ENCODE data around the gene RASGRP3.
"Not testable (repeated sequence)": the region's sequence is repeated elsewhere in the genome, so short reads cannot be mapped to it uniquely, and the experiment has no call there.

RASGRP3 gene, protein sequence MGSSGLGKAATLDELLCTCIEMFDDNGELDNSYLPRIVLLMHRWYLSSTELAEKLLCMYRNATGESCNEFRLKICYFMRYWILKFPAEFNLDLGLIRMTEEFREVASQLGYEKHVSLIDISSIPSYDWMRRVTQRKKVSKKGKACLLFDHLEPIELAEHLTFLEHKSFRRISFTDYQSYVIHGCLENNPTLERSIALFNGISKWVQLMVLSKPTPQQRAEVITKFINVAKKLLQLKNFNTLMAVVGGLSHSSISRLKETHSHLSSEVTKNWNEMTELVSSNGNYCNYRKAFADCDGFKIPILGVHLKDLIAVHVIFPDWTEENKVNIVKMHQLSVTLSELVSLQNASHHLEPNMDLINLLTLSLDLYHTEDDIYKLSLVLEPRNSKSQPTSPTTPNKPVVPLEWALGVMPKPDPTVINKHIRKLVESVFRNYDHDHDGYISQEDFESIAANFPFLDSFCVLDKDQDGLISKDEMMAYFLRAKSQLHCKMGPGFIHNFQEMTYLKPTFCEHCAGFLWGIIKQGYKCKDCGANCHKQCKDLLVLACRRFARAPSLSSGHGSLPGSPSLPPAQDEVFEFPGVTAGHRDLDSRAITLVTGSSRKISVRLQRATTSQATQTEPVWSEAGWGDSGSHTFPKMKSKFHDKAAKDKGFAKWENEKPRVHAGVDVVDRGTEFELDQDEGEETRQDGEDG

DNA sequence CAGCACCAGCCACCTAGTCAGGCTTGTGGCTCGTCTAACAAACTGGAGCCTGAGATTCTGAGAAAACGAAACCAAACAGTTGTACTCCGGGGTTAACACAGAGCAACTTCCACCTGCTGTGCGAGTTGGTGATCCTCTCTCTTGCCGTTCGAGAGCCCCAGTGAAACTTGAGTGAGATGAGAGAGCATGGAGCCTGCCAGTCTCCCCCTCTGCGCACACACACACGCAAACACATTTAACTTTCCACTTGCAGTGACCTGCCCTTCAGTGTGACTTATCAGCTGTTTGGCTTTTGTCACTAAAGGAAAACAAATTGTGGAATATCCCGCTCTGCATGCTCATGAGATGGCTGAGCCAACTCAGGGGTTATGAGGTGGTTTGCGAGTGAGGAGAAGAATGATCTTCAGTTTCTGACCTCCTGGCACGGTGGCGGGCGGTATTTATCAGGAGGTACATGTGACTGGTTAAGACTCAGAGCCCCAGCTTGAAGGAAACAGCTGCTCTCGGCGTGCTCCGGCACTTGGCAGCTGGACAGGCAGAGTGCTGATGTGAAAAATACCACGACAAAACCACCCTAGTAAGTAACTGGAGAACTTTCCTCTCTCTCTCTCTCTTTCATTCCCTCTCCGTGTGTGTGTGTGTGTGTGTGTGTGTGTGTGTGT lies at the start of gene RASGRP3:
Gene RASGRP3 (plus strand): TSS at position 519 of the 662 bp plus-strand sequence. CDS start 38,488 bp downstream, outside the sequence.
- DNase-seq, result no peak

DNA sequence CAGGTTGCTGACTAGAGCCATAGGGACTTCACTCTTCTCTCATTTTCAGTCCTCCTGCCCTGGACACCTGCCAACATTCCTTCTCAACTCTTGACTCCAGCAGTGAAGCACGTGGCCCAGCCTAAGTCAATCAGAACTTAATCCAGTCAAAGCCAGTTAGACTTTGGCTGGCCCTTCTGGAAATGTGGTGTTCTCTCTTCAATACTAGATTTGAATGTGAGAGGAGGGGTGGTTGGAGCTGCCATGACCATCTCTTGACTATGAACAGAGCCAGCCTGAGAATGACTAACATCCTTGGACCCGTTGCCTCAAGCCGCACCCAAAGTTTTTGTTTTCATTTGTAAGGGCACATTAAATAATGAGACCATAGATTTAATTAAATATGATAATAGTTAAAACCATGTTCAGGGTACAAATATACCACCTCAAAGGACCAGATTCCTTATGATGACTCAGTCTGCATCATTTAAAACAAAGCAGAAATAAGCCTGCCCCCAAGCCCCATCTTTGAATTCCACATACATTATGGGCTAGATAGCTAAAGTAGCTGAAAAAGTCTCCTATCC lies 49.7 kb upstream of the RASGRP3 start:
- DNase-seq, result no peak

DNA sequence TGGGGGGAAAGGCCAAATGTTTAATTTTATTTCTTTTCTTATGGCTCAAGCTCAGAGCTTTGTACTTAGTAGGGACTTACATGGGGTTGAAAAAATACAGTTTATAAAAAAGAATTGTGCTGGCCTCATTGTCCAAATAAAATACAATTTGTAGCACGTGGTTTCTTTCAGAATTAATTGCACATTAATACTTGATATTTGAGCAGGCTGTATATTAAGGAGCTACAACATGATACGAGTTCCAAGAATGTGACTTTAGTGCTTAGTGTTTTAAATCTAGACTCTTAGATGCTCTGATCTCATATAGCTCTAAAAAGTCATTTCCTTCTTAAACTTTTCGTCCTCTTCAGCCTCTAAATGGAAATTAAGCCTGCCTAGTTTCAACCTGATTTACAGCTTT lies 46.4 kb upstream of the RASGRP3 start:
- no peak for DNase-seq

DNA sequence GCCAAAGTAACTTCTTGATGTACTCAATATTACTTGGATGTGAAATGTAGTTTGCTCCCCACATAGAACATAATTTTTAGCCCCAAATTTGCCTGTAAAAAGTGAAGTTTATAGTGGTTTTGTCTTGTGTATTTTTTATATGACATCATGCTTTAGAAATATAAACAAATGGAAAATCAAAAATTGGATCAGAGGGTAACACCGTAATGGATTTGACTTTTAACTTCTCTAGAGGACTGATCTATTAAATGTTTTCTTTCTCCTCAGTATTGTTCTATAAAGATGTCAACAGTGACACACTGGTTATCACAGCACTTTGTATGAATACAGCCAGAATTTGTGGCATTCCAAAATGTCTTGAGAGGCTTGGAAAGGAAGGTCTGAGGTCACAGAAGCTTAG lies 45.6 kb upstream of the RASGRP3 start:
- no peak for DNase-seq

DNA sequence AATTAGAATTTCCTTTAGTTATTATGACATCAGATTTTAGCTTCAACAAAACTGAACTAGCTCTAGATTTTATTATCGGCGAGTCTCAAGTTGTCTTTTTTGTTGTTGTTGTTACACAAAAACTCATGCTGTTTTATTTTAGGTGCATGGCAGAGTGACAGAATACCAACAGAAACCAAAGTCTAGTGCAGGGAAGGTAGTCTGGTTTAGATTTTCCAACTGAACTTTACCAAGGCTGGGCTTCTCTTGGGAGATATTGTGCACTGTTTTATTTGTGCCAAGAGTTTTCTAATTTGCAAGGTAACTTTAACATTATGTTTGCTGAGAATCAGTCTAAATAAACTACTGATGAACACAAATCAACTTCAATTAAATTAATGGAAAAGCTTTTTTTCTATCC lies 43.6 kb upstream of the RASGRP3 start:
- DNase-seq, result no peak

DNA sequence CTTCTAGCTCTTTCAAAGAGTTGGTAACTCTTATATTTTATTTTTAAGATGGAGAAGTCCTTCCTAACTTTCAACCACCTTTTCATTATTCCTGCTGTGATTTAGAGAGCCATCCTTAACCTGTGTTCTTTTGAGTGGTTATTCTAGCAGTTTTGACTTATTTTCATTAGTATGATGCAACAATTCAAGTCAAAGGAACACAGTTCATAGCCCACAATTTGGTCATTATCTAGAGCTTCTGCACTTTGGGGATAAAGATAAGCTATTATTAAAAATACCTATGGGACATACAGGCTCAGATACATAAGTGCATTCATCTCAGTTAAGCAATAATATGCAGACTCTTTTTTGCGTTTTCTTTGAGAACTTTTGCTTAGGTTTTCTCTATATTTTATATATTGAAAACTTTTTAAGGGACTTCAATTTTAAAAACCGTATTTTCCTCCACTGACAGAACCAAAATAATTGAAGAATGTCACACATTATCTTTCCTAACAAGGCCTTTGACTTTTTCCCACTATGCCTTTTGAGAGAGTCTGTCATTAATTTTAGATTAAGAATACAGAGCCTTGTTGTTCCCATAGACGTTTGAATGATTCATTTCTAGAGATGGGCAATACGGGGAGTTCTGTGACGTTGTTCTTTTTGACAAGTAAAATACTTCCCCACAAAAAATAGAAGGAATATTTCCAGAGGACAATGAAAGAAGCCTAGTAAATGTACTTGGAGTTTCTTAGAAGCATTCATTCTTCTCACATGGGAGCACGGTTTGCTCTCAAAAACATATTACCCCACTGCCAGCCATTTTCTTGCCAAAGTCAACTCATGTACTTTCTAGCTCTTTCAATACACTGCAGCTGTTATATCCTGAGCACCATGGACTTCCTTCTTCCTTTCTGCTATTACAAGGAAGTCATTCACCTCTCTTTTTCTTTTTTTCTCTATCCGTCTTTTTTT lies 42.9 kb upstream of the RASGRP3 start:
- DNase-seq, result no peak

DNA sequence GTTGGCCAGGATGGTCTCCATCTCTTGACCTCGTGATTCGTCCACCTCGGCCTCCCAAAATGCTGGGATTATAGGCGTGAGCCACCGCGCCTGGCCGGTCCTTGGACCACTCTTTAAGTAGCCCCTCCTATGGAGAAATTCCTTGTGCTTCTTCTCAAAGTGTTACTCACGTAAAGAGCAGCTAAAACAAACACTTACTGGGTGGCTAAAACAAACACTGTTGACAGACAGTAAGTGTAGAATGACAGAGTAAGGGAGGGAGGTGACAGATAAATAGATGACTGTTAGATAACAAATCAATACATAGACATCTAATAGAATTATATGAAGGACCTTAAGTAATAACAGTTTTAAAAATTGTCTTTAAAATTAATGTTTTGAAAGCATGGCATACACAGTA lies 40.9 kb upstream of the RASGRP3 start:
- DNase-seq, result no peak

DNA sequence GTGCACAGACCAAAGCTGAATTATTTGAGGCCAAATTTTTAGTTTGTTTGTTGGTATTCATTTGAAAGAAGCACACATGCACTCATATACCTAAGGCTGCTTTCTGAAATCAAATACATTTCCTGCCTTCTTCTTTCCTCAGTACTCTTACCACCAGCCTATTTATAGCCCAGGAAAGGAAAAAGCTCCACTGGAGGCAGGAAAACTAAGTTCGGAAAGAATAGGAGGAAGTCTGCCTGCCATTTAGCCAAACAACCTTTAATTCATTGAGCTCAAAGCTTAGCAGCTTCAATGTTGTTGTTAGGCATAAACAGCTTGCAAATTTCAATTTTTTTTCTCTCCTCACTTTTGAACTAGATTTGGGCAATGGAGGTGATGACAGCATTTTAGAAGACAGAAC lies 40.4 kb upstream of the RASGRP3 start:
- DNase-seq, result no peak

DNA sequence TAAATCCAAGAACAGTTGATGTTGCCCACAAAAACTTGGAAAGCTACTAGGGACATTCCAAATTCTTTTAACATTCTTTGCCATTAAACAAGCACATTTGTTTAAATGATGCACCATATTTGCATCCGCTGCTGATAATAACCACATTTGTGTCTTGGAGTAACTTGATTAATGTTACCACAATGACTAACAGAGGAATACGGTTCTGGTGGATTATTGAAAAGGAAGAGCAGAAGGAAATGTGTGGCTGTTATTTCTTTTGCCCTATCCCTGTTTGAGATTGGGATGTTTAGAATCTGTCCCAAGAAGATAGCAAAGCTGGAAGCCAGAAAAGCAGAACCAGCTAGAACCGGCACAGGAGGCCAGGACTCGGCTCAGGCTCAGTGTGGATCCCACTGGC lies 39.2 kb upstream of the RASGRP3 start:
- no peak for DNase-seq

DNA sequence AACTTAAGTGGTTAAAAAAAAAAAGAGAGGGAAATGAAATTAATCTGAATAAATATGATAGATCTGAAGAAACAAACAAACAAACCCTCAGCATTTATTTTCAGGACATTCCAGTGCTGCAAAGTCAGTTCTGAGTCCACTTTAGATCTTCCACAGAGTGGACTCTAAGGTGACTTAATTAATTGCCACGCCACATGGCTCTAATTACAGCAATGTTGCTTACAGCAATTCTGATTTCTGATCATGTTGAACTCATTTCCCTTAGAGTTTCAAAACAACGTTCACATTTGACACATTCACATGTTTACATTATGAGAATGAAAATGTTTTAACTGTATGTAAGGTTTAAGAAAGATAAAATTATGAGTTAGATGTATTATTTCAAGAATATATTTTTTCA lies 38.6 kb upstream of the RASGRP3 start:
- DNase-seq, result no peak

DNA sequence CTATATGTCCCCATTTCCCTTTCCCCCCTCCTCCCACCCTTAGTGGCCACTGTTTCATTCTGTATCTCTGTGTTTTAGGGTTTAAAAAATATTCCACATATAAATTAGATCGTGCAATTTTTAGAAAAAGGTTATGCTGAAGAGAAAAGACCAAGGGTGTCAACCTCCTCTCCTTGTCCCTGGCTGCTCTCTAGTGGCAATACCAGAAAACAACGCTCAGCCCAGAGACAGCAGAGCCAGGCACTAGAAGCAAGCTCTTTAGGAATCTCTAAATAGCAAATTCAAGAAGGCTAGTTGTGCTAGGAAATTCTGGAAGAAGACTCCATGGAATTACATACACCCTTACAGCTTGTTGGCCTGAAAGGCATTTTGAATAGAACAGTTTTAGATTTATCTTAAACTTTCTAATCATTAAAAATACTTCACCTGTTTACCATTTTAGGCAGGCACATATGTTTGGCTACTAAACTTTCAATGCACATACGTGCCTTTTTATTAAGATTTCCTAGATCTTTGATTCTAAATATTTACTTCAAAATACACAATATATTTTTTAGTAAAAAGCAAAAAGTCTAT lies 35.1 kb upstream of the RASGRP3 start:
- DNase-seq, result no peak

DNA sequence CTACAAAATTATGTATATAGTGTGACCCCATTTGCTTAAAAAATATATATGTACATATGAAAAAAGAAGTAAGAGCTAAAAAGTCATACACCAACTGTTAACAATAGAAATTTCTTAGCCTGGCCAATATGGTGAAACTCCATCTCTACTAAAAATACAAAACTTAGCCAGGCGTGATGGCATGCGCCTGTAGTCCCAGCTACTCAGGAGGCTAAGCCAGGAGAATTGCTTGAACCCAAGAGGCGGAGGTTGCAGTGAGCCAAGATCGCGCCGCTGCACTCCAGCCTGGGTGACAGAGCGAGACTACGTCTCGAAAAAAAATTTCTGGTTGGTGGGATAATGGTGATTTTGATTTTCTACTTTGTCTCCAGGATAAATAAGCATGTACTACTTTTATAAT lies 34.4 kb upstream of the RASGRP3 start:
- DNase-seq, result not testable (repeated sequence)

DNA sequence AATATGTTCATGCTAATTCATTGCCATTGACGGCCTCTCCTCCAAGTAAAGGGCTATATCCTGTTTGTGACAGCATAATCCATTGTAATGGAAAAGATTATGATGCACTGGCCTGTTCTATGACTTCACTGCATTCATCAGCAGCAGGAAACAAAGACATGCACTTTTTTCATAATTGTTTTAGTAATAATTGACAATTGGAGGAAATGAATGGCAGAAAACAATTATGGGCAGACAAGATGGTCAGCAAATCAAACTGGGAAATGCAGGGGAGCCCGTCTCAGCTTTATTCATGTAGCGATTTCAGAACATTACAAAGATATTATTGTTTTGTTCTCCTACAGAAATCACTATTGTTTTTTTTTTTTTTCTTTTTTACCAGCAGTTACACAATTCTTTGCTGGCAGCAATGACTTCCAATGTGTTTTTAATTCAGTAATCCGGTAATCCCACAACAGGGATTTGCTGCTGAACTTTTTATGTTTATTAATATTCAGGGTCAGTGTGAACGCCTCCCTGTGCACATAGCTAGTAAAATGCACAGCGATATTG lies 33.8 kb upstream of the RASGRP3 start:
- no peak for DNase-seq

DNA sequence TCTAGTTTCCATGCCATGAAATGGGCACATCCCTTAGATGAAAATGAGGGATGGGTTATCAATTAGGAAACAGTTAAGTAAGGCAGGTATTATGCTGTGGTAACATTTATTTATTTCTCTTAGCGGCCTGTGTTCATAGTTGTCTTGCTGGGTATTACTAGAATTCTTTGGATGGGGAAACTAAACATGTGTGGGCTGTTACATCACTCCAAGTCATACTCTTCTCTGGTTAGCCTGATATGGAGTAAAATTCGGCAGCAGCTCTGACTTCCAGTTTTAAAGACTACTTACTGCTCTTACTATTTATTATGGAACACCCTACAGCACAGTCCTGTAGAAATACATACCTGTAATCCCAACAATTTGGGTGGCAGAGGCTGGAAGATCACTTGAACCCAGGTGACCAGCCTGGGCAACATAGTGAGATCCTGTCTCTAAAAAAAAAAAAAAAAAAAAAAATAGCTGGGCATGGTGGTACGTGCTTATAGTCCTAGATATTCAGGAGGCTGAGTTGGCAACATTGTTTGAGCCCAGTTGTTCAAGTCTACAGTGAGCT lies 33.1 kb upstream of the RASGRP3 start:
- DNase-seq, result no peak

DNA sequence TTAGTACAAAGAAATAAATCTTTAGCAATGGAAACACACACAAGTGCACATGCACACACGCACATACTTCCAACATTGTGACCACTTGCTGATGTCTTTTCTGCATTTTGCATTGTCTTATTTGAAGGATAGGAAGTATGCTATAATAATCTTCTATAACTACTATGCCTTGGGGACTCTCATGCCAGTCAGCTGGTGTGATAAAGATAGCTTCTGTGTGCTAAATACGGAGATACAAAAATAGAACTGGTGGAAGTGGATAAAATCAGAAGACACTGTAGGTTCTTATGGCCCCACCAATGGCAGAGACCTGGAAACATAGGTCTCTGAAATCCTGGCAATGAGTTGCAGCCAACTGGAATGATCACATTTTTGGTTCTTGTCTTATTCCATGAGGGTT lies 31.5 kb upstream of the RASGRP3 start:
- DNase-seq, result no peak

DNA sequence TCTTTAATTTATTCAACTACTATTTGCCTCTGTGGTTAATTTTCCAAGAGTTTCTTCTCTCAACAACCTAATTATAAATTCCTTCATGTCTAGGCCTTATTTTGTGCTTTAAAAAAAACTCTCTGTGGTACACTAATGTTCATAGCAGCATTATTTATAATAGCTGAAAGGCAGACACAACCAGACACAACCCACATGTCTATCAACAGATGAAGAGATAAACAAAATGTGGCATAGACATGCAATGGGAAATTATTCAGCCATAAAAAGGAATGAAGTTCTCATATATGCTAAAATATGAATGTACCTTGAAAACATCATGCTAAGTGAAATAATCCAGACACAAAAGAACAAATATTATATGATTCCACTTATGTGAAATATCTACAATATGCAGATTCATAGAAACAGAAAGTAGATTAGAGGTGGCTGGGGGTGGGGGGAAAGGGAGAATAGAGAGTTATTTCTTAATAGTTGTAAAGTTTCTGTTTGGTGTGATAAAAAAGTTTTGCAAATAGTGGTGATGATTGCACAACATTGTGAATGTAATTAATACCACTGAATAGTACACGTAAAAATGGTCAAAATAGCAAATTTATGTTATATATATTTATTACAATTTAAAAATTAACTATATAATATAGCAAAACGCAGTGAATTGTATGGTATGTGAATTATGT lies 28.1 kb upstream of the RASGRP3 start:
- DNase-seq, result no peak

DNA sequence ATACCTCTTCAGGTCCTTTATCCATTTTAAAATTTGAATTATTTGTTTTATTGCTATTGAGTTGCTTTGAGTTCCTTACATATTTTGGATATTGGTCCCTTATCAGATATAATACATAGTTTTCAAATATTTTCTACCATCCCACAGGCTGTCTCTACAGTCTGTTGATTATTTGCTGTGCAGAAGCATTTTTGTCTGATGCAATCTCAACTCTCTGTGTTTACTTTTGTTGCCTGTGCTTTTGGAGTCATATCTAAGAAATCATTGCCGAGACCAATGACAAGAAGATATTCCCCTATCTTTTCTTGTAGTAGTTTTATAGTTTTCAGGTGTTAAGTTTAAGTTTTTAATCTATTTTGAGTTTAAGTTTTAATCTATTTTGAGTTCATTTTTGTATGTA lies 25.2 kb upstream of the RASGRP3 start:
- DNase-seq, result no peak

DNA sequence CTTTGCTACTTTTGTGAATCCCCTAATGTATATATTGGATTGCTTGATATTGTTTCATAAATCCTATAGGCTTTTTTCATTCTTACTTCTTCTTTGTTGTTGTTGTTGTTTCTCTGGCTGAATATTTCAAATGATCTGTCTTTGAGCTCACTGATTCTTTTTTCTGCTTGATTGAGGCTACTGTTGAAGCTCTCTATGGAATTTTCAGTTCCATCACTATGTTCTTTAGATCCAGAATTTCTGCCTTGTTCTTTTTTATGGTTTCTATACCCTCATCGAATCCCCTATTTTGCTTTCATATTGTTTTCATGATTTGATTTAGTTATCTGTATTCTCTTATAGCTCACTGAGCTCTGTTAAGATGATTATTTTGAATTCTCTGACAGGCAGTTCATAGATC lies 24.6 kb upstream of the RASGRP3 start:
- DNase-seq, result no peak

DNA sequence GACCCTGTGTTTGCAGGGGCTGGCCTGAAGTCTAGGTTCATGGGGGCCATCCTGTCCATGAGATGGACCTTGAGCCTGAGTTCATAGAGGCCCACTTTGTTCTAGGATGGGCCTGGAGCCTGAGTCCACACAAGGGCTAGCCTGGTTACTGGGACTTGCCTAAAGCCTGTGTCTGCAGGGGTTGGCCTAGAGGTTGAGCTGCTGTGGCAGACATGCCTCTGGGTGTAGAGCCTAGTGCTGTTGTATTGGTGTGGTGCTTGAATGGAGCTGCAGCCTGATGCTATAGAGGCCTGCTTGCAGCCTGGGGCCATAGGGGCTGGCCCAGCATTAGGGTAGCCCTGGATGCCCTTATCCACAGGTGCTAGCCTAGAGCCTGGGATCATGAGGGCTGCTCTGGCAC lies 23.9 kb upstream of the RASGRP3 start:
- no peak for DNase-seq

DNA sequence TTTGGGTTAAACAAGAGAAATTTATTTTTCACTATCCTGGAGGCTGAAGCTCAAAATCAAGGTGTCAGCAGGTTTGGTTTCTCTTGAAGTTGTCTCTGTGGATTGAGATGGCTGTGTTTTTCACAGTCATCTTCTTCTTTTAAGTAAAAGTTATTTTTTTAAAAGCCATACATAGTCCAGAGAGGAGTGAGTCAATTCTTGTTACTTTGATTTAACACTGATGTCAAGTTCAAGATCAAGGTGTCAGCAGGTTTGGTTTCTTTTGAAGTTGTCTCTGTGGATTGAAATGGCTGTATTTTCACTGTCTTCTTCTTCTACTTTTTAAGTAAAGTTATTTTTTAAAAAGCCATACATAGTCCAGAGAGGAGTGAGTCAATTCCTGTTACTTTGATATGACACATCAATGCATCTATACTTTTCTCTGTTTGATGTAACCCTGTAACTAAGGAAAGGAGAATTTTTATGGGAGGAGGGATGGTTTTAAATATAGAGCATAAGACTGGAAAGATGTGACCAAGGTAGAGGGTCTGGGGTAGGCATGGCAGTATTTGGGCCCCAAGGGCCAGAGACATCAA lies 22.5 kb upstream of the RASGRP3 start:
- no peak for DNase-seq
